PFSK-1 (cell line): ENCODE data around the gene PTRH1.

Experiments used
- POLR2AphosphoS5 ChIP-seq: IDR thresholded peaks from 2 replicates; pipeline ENCODE4 v1.6.1; 2012; ENCODE audit warnings: low read depth, mild to moderate bottlenecking, control low read depth, low read length, moderate library complexity
- SIN3A ChIP-seq: IDR thresholded peaks from 2 replicates; pipeline ENCODE4 v1.6.1; 2012; ENCODE audit warnings: mild to moderate bottlenecking, low read length, moderate library complexity, borderline replicate concordance; ENCODE audit not compliant: insufficient read depth
- TF ChIP-seq, protein P1 (sequence below), 2 experiments: IDR thresholded peaks; 2 replicates each; pipeline versions ENCODE4 v1.6.1 to v1.8.0; 2011 to 2012; ENCODE audit warnings: low read depth in 2 of 2, low read length in 2 of 2, control low read depth in 1 of 2, inconsistent platforms in 1 of 2, mild to moderate bottlenecking in 1 of 2, moderate library complexity in 1 of 2; ENCODE audit not compliant: insufficient read depth in 1 of 2

DNA sequence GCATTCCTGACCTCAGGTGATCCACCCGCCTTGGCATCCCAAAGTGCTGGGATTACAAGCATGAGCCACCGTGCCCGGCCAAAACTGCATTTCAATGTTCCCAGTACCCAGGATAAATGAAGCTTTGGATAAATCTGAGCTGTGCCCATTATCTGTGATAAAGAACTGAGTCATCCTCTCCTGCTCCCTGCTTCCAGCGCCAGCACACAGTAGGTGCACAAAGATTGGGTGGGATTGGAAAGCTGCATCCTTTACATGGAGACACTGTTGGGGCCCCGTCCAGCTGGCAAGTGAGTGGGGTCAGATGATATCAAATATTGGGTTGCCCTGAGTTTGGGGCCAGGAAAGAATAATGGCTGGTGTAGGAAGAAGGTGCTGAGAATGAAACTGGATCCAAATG, 45.6 kb upstream of the PTRH1 start:
- TF ChIP-seq, protein P1, sequence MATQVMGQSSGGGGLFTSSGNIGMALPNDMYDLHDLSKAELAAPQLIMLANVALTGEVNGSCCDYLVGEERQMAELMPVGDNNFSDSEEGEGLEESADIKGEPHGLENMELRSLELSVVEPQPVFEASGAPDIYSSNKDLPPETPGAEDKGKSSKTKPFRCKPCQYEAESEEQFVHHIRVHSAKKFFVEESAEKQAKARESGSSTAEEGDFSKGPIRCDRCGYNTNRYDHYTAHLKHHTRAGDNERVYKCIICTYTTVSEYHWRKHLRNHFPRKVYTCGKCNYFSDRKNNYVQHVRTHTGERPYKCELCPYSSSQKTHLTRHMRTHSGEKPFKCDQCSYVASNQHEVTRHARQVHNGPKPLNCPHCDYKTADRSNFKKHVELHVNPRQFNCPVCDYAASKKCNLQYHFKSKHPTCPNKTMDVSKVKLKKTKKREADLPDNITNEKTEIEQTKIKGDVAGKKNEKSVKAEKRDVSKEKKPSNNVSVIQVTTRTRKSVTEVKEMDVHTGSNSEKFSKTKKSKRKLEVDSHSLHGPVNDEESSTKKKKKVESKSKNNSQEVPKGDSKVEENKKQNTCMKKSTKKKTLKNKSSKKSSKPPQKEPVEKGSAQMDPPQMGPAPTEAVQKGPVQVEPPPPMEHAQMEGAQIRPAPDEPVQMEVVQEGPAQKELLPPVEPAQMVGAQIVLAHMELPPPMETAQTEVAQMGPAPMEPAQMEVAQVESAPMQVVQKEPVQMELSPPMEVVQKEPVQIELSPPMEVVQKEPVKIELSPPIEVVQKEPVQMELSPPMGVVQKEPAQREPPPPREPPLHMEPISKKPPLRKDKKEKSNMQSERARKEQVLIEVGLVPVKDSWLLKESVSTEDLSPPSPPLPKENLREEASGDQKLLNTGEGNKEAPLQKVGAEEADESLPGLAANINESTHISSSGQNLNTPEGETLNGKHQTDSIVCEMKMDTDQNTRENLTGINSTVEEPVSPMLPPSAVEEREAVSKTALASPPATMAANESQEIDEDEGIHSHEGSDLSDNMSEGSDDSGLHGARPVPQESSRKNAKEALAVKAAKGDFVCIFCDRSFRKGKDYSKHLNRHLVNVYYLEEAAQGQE (IDR thresholded peaks at IDR 0.05; ENCODE audit: insufficient read depth in 1 of 2, low read depth in 2 of 2, low read length in 2 of 2) = no peak
- TF ChIP-seq SIN3A (no peak), POLR2AphosphoS5 (no peak)
